WERI-Rb-1 (cell line): ENCODE data around the gene INPP5E.

Source experiments
- DNase-seq: peaks from one replicate; pipeline ENCODE4 v3.0.0-alpha.2; 2020
- H3K27ac ChIP-seq: fragments of 250-450 bp; sonication (Bioruptor Pico); 2 replicates; pipeline ENCODE4 v1.5.1; 2020; ENCODE audit warnings: mild to moderate bottlenecking, moderate library complexity
- H3K27me3 ChIP-seq: fragments of 250-450 bp; sonication (Bioruptor Pico); 2 replicates; pipeline ENCODE4 v1.5.1; 2021; ENCODE audit warnings: mild to moderate bottlenecking, low read depth, moderate library complexity; ENCODE audit not compliant: insufficient read depth, severe bottlenecking
- H3K36me3 ChIP-seq: fragments of 250-450 bp; sonication (Bioruptor Pico); 2 replicates; pipeline ENCODE4 v1.5.1; 2020; ENCODE audit warnings: mild to moderate bottlenecking, moderate library complexity
- H3K4me3 ChIP-seq: 2 replicates; pipeline ENCODE4 v1.5.1; 2011; ENCODE audit warnings: low read depth, mild to moderate bottlenecking, control low read depth, low read length
- H3K9me3 ChIP-seq: fragments of 250-450 bp; sonication (Bioruptor Pico); 2 replicates; pipeline ENCODE4 v1.5.1; 2021; ENCODE audit warnings: mild to moderate bottlenecking, moderate library complexity; ENCODE audit not compliant: severe bottlenecking
- TF ChIP-seq, protein P1 (sequence below): IDR thresholded peaks from 2 replicates; pipeline ENCODE4 v1.5.1; 2011; ENCODE audit warnings: low read depth, mild to moderate bottlenecking, control low read depth, inconsistent platforms, low read length

INPP5E gene

DNA sequence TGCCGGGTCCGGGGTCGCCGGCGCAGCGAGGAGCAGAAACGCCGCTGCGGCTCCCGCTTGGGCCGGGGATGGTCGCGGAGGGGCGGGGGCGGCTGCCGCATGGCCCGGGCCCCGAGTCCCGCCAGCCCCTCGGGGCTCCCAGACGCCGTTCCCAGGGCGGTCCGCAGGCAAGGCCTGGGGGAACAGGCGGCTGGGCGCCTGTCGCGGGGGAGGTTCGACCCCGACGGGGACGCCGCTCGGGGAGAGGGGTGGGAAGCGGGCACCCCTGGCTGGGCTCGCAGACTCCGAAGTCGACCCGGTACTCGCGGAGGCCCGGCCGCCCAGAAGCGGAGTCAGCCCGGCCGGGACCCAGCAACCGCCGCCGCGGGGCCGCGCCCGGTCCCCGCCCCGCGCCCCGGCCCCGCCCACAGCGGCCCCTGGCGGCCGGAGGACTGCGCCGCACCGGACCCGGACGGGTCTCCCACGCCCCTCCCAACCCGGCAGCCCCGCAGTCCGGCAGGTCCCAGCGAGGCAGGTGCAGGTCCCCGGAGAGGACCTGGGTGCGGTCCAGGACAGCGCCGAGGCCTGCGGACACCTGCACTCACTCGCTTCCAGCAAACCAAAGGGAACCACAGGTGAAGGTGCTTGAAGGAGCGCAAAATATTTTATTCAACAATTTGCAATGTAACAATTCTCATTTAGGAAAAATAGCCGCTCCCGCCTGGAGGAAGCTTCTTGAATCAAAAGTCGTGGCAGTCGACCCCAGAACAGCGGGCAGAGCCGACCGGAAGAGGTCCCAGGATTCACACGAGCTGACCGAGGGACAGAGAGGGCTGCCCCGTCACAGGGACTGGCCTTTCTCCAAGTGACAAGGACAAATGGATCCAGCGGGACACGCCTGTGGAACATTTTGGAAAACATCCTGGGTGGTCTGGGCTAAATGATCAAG, at the start of gene INPP5E:
TSS of gene INPP5E (minus strand) at position 365 of the 928 bp plus-strand sequence. CDS start 426 bp downstream, outside the sequence.
- DNase-seq, result peak; percentile 78
- TF ChIP-seq, protein P1, sequence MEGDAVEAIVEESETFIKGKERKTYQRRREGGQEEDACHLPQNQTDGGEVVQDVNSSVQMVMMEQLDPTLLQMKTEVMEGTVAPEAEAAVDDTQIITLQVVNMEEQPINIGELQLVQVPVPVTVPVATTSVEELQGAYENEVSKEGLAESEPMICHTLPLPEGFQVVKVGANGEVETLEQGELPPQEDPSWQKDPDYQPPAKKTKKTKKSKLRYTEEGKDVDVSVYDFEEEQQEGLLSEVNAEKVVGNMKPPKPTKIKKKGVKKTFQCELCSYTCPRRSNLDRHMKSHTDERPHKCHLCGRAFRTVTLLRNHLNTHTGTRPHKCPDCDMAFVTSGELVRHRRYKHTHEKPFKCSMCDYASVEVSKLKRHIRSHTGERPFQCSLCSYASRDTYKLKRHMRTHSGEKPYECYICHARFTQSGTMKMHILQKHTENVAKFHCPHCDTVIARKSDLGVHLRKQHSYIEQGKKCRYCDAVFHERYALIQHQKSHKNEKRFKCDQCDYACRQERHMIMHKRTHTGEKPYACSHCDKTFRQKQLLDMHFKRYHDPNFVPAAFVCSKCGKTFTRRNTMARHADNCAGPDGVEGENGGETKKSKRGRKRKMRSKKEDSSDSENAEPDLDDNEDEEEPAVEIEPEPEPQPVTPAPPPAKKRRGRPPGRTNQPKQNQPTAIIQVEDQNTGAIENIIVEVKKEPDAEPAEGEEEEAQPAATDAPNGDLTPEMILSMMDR, result peak; percentile 69
- peaks cover 84% of the 10 kb centered on the region for H3K36me3 ChIP-seq
- no peaks in the 10 kb centered on the region for H3K9me3 ChIP-seq
- peak within 1 kb of the TSS; percentile 92 for H3K27ac ChIP-seq
- H3K4me3 ChIP-seq, result peak within 1 kb of the TSS; percentile 62
- H3K27me3 ChIP-seq, result no peaks in the 10 kb centered on the region

DNA sequence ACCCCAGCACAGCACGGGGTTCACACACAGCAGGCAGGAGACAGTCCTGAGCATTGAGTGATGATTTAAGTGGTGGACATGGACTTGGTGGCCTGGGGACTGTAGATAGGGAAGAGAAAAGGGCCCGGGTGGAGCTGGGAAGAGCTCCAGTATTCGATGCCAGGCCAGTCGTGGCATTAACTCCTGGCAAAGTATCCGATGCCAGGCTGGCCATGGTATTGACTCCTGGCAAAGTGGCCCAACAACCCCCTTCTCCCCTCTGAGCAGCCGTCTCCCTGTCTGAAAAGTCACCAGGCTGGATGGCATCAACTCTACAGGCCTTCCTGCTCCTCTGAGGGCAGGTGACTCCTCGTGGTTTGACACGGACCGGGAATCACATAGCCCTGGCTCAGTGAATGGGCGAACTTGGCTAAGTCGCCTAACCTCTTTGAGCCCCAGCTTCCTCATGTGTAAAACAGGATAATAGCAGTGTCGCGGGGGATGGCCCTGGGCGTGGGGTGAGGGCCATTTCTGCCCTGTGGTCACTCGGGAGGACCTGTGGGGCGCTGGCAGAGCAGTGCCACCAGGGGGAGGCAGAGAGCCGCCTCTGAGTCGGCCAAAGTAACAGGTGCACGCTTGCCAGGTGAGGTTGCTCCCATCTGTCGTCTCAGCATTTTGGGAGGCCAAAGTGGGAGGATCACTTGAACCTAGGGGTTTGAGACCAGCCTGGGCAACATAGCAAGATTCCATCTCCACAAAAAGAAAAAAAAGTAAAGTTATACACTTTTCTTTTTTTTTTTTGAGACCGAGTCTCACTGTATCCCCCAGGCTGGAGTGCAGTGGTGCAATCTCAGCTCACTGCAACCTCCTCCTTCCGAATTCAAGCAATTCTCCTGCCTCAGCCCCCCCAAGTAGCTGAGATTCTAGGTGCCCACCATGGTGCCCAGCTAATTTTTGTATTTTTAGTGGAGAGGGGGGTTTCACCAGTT, 48.9 kb upstream of the INPP5E start:
- Histone ChIP-seq H3K9me3 (no peaks in the 10 kb centered on the region), H3K27me3 (no peaks in the 10 kb centered on the region), H3K4me3 (no peak overlapping the region), H3K27ac (no peak overlapping the region), H3K36me3 (no peaks in the 10 kb centered on the region; the same call in 1 of the 2 replicates)
- TF ChIP-seq, protein P1, result peak; percentile 95
- peak; percentile 69 for DNase-seq

DNA sequence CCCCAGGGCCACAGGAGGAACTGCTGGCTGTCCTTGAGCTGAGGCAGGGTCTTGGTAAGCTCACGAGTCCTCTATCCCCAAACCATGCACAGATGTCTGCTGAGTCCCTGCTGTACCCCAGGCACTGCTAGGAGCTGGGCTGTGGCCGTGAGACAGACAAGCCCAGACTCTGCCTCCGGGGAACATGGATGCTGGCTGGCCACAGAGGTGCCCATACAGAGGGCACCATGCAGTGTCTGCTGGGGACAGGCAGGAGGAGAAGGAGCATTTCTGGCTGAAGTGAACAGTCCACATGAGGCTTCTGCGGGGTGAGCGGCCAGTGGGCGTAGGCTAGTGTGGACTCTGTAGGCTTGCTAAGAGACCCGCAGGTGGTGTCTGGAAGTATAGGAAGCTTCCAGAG, 48.0 kb upstream of the INPP5E start:
- no peak for DNase-seq
- TF ChIP-seq, protein P1, result no peak
- no peaks in the 10 kb centered on the region for H3K9me3 ChIP-seq
- H3K27me3 ChIP-seq, result no peaks in the 10 kb centered on the region
- H3K27ac ChIP-seq, result no peak overlapping the region
- H3K36me3 ChIP-seq, result peaks cover 2% of the 10 kb centered on the region; the same call in 1 of the 2 replicates
- H3K4me3 ChIP-seq, result no peak overlapping the region

- H3K9me3 ChIP-seq, result no peaks in the 10 kb centered on the region
- H3K27me3 ChIP-seq, result no peaks in the 10 kb centered on the region
- DNase-seq, result no peak
- no peak overlapping the region for H3K27ac ChIP-seq
- H3K4me3 ChIP-seq, result no peak overlapping the region
- TF ChIP-seq, protein P1, result no peak
- H3K36me3 ChIP-seq, result peaks cover 4% of the 10 kb centered on the region; the same call in 1 of the 2 replicates
Observed at GRCh38 chr9:136486823-136487620, 47.4 kb upstream of the INPP5E start.

GRCh38 chr9:136486131-136486530, 46.5 kb upstream of the INPP5E start:
- no peaks in the 10 kb centered on the region for H3K9me3 ChIP-seq
- no peak overlapping the region for H3K27ac ChIP-seq
- H3K4me3 ChIP-seq, result no peak overlapping the region
- no peaks in the 10 kb centered on the region for H3K27me3 ChIP-seq
- TF ChIP-seq, protein P1, result no peak
- DNase-seq, result no peak
- H3K36me3 ChIP-seq, result peaks cover 4% of the 10 kb centered on the region; the same call in 1 of the 2 replicates
